ENCODE measurements around the gene AQP9. TPM values are rescaled to one million over a fixed set of nuclear protein-coding genes. Genes with fewer than 3 reads are reported as not detected.
A peak's percentile ranks its signal among the peaks of the same experiment; 100 is the strongest.
"Not testable (repeated sequence)": the region's sequence is repeated elsewhere in the genome, so short reads cannot be mapped to it uniquely, and the experiment has no call there.

The AQP9 gene
- total RNA-seq, 1 donor from 2014 or later, result 60.3 TPM

- no peak for TF ChIP-seq CTCF (IDR thresholded peaks at IDR 0.05)
- Histone ChIP-seq H3K4me1 (no peaks in the 10 kb centered on the region), H3K27ac (no peak overlapping the region), H3K9me3 (no peaks in the 10 kb centered on the region), H3K27me3 (ENCODE audit: low read depth) (peaks cover 9% of the 10 kb centered on the region), H3K36me3 (no peaks in the 10 kb centered on the region), H3K4me3 (peak overlapping the region; percentile 13)
- intact Hi-C loops (cut with DNase I), result no loop called here
- no peak for DNase-seq
- ATAC-seq, result peak; percentile 84 to 91
These were observed 28.8 kb upstream of the AQP9 start for GRCh38 chr15:58109419-58109818.

DNA sequence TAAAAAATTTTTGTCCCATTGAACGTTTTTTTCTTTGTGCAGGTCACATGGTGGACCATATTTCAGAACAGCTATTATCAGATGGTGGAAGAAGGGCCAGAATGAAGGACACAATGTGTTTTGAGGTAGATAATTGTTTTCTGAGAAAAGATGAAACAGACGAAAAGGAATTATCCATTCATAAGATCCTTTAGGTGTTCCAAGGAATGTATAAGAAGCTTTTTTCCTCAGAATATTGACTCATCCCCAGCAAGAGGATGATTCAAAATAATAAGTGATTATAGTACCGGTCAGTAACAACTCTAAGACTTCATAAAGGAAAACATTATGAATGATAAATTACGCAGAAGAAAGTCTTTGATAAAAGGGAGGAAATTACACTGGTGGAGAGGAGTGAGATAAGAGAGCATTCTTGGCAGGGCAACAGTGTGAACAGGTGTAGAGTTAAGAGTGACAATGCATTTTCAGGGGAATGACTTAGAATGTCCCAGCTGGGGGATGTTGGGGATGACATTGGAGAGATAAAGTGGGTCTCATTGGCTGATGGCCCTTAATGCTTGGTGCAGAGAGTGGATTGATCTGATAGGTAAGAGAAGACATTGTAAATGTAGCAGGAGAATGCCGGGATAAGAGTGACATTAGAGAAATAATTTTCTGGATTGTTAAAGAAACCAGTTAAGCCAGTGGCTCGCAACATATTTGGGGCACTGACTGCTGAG, 27.0 kb upstream of the AQP9 start:
- Histone ChIP-seq H3K36me3 (no peaks in the 10 kb centered on the region), H3K9me3 (no peaks in the 10 kb centered on the region), H3K27me3 (ENCODE audit: low read depth) (peaks cover 9% of the 10 kb centered on the region), H3K4me3 (peak overlapping the region; percentile 17), H3K4me1 (no peaks in the 10 kb centered on the region), H3K27ac (no peak overlapping the region)
- intact Hi-C loops (cut with DNase I), result no loop called here
- no peak for TF ChIP-seq CTCF (IDR thresholded peaks at IDR 0.05)
- no peak for ATAC-seq
- DNase-seq, result no peak

- Histone ChIP-seq H3K4me1 (no peaks in the 10 kb centered on the region), H3K27ac (no peak overlapping the region), H3K4me3 (no peak overlapping the region), H3K9me3 (no peaks in the 10 kb centered on the region), H3K36me3 (no peaks in the 10 kb centered on the region), H3K27me3 (ENCODE audit: low read depth) (peaks cover 9% of the 10 kb centered on the region)
- intact Hi-C loops (cut with DNase I), result no loop called here
- DNase-seq (no peak), ATAC-seq (no peak)
- no peak for TF ChIP-seq CTCF (IDR thresholded peaks at IDR 0.05)
These were observed 26.5 kb upstream of the AQP9 start for GRCh38 chr15:58111718-58112104.

DNA sequence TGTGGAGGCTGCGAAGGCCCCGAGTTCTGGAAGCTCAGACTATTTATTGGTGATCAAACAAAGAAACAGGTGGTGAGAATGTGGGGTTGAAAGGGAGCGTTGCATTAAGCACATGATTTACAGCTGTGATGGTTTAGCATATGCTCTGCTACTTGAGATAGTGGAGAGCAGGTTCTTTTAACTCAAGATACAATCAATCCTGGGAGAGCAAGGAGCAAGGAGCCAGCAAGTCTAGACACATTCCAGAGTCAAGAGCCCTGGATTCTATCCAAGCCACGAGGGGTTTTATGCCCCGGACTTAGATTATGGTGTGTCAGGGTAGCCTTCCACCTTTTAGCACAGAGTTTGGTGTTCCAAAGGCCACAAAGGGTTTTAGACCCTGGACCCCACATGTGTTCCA, 24.8 kb upstream of the AQP9 start:
- ATAC-seq; H3K4me1 ChIP-seq; intact Hi-C loops (cut with DNase I); H3K27me3 ChIP-seq (ENCODE audit: low read depth); DNase-seq; H3K36me3 ChIP-seq; H3K9me3 ChIP-seq; H3K4me3 ChIP-seq; H3K27ac ChIP-seq: not testable (repeated sequence)

DNA sequence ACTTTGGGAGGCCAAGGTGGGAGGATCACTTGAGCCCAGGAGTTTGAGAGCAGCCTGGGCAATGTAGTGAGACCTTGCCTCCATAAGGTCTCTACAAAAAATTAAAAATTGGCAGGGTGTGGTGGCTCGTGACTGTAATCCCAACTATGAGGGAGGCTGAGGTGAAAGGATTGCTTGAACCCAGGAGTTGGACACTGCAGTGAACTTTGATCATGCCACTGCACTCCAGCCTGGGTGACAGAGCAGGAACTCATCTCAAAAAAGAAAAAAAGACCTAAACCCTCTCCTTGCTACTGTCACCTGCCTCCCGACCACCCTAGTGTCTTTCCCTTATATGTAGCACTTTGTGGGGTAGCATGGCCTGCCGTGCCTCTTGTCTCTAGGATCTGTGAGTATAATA, 23.8 kb upstream of the AQP9 start:
- intact Hi-C loops (cut with DNase I), result no loop called here
- no peak for TF ChIP-seq CTCF (IDR thresholded peaks at IDR 0.05)

GRCh38 chr15:58114812-58115211, 23.4 kb upstream of the AQP9 start:
- DNase-seq, result no peak
- no peaks in the 10 kb centered on the region for H3K36me3 ChIP-seq
- H3K9me3 ChIP-seq, result no peaks in the 10 kb centered on the region
- ATAC-seq, result peak in 1 of 2 donors; percentile 65
- intact Hi-C loops (cut with DNase I), result no loop called here
- no peaks in the 10 kb centered on the region for H3K4me1 ChIP-seq
- no peak for TF ChIP-seq CTCF (IDR thresholded peaks at IDR 0.05)
- H3K27me3 ChIP-seq (ENCODE audit: low read depth), result peaks cover 3% of the 10 kb centered on the region
- no peak overlapping the region for H3K27ac ChIP-seq
- no peak overlapping the region for H3K4me3 ChIP-seq

More for the DNA sequence above, 23.8 kb upstream of the AQP9 start:
- Histone ChIP-seq H3K27ac (no peak overlapping the region), H3K36me3 (no peaks in the 10 kb centered on the region), H3K4me3 (no peak overlapping the region), H3K27me3 (ENCODE audit: low read depth) (peaks cover 5% of the 10 kb centered on the region), H3K9me3 (no peaks in the 10 kb centered on the region), H3K4me1 (no peaks in the 10 kb centered on the region)
- no peak for DNase-seq
- ATAC-seq, result no peak
